Ascending aorta (tissue), 2 donors: ENCODE results near the gene TRERF1. TPM values are rescaled to one million over a fixed set of nuclear protein-coding genes. Genes with fewer than 3 reads are reported as not detected.
"Not testable (repeated sequence)": the region's sequence is repeated elsewhere in the genome, so short reads cannot be mapped to it uniquely, and the experiment has no call there.

Experiments
- DNase-seq, 2 donors: peaks; one replicate each; pipeline ENCODE4 v3.0.0-alpha.2; 2019; ENCODE audit warnings: low spot score in 2 of 2
- H3K27ac ChIP-seq, 2 donors: fragments of 200-600 bp; sonication (generic); one replicate each; pipeline ENCODE4 v1.5.1; 2016 to 2017; ENCODE audit warnings: mild to moderate bottlenecking in 1 of 2
- H3K27me3 ChIP-seq: fragments of 200-600 bp; sonication (generic); one replicate; pipeline ENCODE4 v1.5.1; 2017
- H3K36me3 ChIP-seq, 2 donors: fragments of 200-600 bp; sonication (generic); one replicate each; pipeline ENCODE4 v1.5.1; 2016
- H3K4me1 ChIP-seq, 2 donors: fragments of 200-600 bp; sonication (generic); one replicate each; pipeline ENCODE4 v1.5.1; 2016 to 2017; ENCODE audit warnings: mild to moderate bottlenecking in 1 of 2
- H3K4me3 ChIP-seq, 2 donors: fragments of 200-600 bp; sonication (generic); one replicate each; pipeline ENCODE4 v1.5.1; 2016 to 2017; ENCODE audit warnings: mild to moderate bottlenecking in 1 of 2
- H3K9me3 ChIP-seq, 2 donors: fragments of 200-600 bp; sonication (generic); one replicate each; pipeline ENCODE4 v1.5.1; 2016
- intact Hi-C: fragments of 100-400 bp; cut with DNase I; formaldehyde crosslinking; loops from one replicate; pipeline ENCODE4 v1.15.1; 2023
- total RNA-seq: library from RNA; depleted of rRNA; stranded (reverse); fragments of >200 nt; gene quantifications from one replicate; pipeline ENCODE4 v1.1.0, GENCODE V29; 2016
- TF ChIP-seq, protein P1 (sequence below), 3 experiments: fragments of 200-600 bp in 2 of 3; fragments of 450-650 bp in 1 of 3; sonication (generic) in 2 of 3; IDR thresholded peaks; one replicate each; pipeline ENCODE4 v1.5.1; 2016 to 2019; ENCODE audit warnings: antibody characterized with exemption in 3 of 3, mild to moderate bottlenecking in 1 of 3, moderate library complexity in 1 of 3

Gene TRERF1
- total RNA-seq, 1 donor from 2014 or later, result 34.1 TPM

DNA sequence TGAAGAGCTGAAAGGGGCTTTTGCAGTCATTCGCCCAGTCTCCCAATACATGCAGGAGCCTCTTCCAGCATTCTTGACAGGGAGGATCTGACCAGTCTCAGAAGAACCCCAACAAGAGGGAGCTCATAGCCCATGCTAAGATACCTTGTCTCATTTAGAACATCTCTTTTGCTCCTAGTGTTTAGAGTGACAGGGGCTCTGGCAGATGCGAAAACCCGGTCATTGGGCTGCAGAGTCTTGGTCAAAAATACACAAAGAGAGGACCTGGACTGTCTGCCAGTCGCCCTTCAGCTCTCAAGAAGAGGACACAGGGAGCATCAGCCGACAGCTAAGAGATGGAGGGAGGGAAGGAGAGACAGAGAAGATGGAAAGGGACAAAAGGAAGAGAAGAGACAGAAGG, 257.7 kb downstream of the TRERF1 start:
- no peak overlapping the region for H3K27ac ChIP-seq
- H3K27me3 ChIP-seq, result no peaks in the 10 kb centered on the region
- H3K4me1 ChIP-seq, result no peaks in the 10 kb centered on the region
- TF ChIP-seq, protein P1, sequence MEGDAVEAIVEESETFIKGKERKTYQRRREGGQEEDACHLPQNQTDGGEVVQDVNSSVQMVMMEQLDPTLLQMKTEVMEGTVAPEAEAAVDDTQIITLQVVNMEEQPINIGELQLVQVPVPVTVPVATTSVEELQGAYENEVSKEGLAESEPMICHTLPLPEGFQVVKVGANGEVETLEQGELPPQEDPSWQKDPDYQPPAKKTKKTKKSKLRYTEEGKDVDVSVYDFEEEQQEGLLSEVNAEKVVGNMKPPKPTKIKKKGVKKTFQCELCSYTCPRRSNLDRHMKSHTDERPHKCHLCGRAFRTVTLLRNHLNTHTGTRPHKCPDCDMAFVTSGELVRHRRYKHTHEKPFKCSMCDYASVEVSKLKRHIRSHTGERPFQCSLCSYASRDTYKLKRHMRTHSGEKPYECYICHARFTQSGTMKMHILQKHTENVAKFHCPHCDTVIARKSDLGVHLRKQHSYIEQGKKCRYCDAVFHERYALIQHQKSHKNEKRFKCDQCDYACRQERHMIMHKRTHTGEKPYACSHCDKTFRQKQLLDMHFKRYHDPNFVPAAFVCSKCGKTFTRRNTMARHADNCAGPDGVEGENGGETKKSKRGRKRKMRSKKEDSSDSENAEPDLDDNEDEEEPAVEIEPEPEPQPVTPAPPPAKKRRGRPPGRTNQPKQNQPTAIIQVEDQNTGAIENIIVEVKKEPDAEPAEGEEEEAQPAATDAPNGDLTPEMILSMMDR (IDR thresholded peaks at IDR 0.05), result no peak
- intact Hi-C loops, result no loop called here
- no peaks in the 10 kb centered on the region for H3K9me3 ChIP-seq
- no peak overlapping the region for H3K4me3 ChIP-seq
- H3K36me3 ChIP-seq, result no peaks in the 10 kb centered on the region
- DNase-seq, result no peak

DNA sequence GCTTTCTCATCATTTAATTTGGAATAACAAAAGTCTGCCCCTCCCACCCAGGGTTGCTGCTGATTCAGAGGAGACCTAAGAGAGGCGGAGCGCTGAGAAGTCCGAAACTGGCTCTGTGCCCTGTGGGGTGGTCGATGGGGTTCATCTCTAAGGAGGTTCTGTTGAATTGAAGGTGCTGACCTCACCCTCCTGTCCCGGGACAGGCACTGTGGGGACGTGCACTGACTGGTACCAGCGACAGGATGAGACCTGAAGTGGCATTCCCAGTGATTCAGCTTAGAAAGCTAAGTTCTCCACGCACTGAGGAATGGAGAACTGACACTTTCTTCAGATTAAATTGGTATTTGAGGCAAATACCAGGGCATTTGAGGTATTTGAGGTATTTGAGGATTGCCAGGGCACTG, 258.2 kb downstream of the TRERF1 start:
- no peak for DNase-seq
- Histone ChIP-seq H3K9me3 (no peaks in the 10 kb centered on the region), H3K27me3 (no peaks in the 10 kb centered on the region), H3K27ac (no peak overlapping the region), H3K4me3 (no peak overlapping the region), H3K4me1 (no peaks in the 10 kb centered on the region), H3K36me3 (no peaks in the 10 kb centered on the region)
- intact Hi-C loops, result no loop called here
- TF ChIP-seq, protein P1 (IDR thresholded peaks at IDR 0.05), result no peak

DNA sequence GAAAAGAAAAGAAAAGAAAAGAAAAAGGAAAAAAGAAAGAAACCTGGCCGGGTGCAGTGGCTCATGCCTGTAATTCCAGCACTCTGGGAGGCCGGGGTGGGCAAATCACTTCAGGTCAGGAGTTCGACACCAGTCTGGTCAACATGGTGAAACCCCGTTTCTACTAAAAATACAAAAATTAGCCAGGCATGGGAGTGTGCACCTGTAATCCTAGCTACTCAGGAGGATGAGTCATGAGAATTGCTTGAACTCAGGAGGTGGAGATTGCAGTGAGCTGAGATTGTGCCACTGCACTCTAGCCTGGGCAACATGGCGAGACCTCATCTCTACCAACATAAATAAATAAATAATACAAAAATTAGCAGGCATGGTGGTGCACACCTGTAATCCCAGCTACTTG, 259.3 kb downstream of the TRERF1 start:
- H3K27ac ChIP-seq, H3K4me1 ChIP-seq, H3K36me3 ChIP-seq, H3K4me3 ChIP-seq, H3K9me3 ChIP-seq, DNase-seq, intact Hi-C loops, H3K27me3 ChIP-seq: not testable (repeated sequence)

DNA sequence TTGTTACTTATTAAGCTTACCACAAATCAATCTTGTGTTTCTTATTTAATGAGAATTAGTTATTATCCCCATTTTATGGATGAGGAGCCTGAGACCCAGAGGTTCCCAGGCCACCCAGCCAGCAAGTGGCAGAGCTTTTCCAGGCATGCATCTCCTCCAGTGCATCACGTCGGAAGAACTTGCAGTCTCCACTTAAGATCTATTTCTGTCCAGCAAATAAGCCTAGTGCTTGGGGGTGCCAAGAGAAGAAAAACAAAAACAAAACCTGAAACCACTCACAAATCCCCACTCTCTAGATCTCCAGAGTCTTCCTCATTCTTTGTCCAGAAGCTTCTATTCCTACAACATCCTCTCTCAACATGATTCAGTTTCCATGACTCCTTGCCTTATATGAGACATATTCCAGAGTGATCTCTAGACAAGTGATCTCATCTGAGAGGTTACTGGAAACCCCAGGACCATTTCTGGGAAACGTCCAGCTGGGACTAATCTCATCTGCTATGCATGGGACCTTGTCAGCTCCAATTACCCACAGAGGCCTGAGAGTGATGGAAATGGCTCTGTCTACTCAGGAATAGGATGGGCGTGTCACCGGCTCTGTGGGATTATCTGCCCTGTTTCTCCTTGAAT, 261.1 kb downstream of the TRERF1 start:
- Histone ChIP-seq H3K4me3 (no peak overlapping the region), H3K27me3 (no peaks in the 10 kb centered on the region), H3K36me3 (no peaks in the 10 kb centered on the region), H3K4me1 (no peaks in the 10 kb centered on the region), H3K27ac (no peak overlapping the region), H3K9me3 (no peaks in the 10 kb centered on the region)
- no peak for DNase-seq
- TF ChIP-seq, protein P1 (IDR thresholded peaks at IDR 0.05), result no peak
- intact Hi-C loops, result no loop called here

- Histone ChIP-seq H3K27ac (no peak overlapping the region), H3K4me1 (no peaks in the 10 kb centered on the region), H3K9me3 (no peaks in the 10 kb centered on the region), H3K36me3 (no peaks in the 10 kb centered on the region), H3K27me3 (no peaks in the 10 kb centered on the region), H3K4me3 (no peak overlapping the region)
- TF ChIP-seq, protein P1 (IDR thresholded peaks at IDR 0.05), result no peak
- no peak for DNase-seq
- intact Hi-C loops, result no loop called here
Observed at GRCh38 chr6:42188406-42188805, 263.3 kb downstream of the TRERF1 start.

DNA sequence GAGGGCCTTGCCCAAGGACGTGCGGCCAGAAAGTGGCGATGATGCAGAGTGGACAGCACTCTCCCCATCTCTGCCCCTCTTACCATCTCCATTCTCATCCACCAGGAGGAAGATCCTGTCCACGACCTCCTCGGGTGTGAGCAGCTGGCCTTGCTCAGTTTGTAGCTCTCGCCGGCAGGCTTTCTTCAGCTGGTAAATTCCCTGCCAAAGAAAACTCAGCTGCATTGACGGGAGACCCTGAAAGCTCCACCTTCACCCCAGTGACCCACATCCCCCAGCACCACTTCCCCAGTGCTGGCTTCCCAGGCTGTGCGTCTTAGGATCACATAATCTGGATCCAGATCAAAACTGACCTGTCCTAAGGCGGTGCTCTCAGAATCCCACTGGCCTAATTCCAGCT, 266.1 kb downstream of the TRERF1 start:
- no peak overlapping the region for H3K27ac ChIP-seq
- no peaks in the 10 kb centered on the region for H3K9me3 ChIP-seq
- H3K4me3 ChIP-seq, result no peak overlapping the region
- no peaks in the 10 kb centered on the region for H3K36me3 ChIP-seq
- TF ChIP-seq, protein P1 (IDR thresholded peaks at IDR 0.05), result no peak
- intact Hi-C loops, result no loop called here
- no peaks in the 10 kb centered on the region for H3K4me1 ChIP-seq
- H3K27me3 ChIP-seq, result no peaks in the 10 kb centered on the region
- DNase-seq, result no peak
